GF-D8 (cell line): ENCODE measurements around the gene PTPRN2.

Source experiments
- DNase-seq: peaks from one replicate; lab custom pipeline; 2025; lab: John Stamatoyannopoulos, UW

PTPRN2 gene

GRCh38 chr7:158401295-158401694 is 186.3 kb downstream of the PTPRN2 start:
- no peak for DNase-seq

- no peak for DNase-seq
Measured at GRCh38 chr7:158400601-158401225, 186.9 kb downstream of the PTPRN2 start.

GRCh38 chr7:158399762-158400161 is 187.9 kb downstream of the PTPRN2 start:
- DNase-seq = no peak

GRCh38 chr7:158398750-158399149 is 188.9 kb downstream of the PTPRN2 start:
- DNase-seq = no peak

- DNase-seq = no peak
Measured at GRCh38 chr7:158397885-158398284, 189.7 kb downstream of the PTPRN2 start.

- no peak for DNase-seq
Measured at GRCh38 chr7:158396982-158397862, 190.4 kb downstream of the PTPRN2 start.

GRCh38 chr7:158396301-158396905 is 191.2 kb downstream of the PTPRN2 start:
- DNase-seq = no peak

- DNase-seq = no peak
Measured at GRCh38 chr7:158395780-158396278, 191.8 kb downstream of the PTPRN2 start.

- DNase-seq = no peak
Measured at GRCh38 chr7:158395349-158395748, 192.3 kb downstream of the PTPRN2 start.

- no peak for DNase-seq
Measured at GRCh38 chr7:158394936-158395335, 192.7 kb downstream of the PTPRN2 start.

GRCh38 chr7:158393926-158394625 is 193.5 kb downstream of the PTPRN2 start:
- DNase-seq = no peak

- DNase-seq = no peak
Measured at GRCh38 chr7:158392251-158392650, 195.4 kb downstream of the PTPRN2 start.

GRCh38 chr7:158391541-158391940 is 196.1 kb downstream of the PTPRN2 start:
- DNase-seq = no peak

- no peak for DNase-seq
Measured at GRCh38 chr7:158391141-158391540, 196.5 kb downstream of the PTPRN2 start.

- no peak for DNase-seq
Measured at GRCh38 chr7:158390460-158390859, 197.2 kb downstream of the PTPRN2 start.

GRCh38 chr7:158389514-158390425 is 197.9 kb downstream of the PTPRN2 start:
- no peak for DNase-seq

GRCh38 chr7:158388928-158389327 is 198.7 kb downstream of the PTPRN2 start:
- no peak for DNase-seq

GRCh38 chr7:158388072-158388471 is 199.6 kb downstream of the PTPRN2 start:
- no peak for DNase-seq

- DNase-seq = no peak
Measured at GRCh38 chr7:158387546-158387891, 200.1 kb downstream of the PTPRN2 start.

GRCh38 chr7:158386866-158387545 is 200.6 kb downstream of the PTPRN2 start:
- no peak for DNase-seq

GRCh38 chr7:158386355-158386618 is 201.3 kb downstream of the PTPRN2 start:
- no peak for DNase-seq
